ENCODE data around the gene ORAI3. TPM values are rescaled to one million over a fixed set of nuclear protein-coding genes. Genes with fewer than 3 reads are reported as not detected.

Gene ORAI3
- total and polyA plus RNA-seq, 2 of the 13 experiments (the other 11 are each of a cell fraction or from before 2014, with no cell fraction given), result 11.4 to 32.0 TPM

- no peak for TF ChIP-seq ZNF496 (CRISPR knock-in tag; IDR thresholded peaks at IDR 0.05; ENCODE audit: insufficient replicate concordance)
- TF ChIP-seq ZNF691 (CRISPR knock-in tag; IDR thresholded peaks at IDR 0.05; ENCODE audit: borderline replicate concordance, low read depth), result peak; percentile 96
- TF ChIP-seq, protein P1, sequence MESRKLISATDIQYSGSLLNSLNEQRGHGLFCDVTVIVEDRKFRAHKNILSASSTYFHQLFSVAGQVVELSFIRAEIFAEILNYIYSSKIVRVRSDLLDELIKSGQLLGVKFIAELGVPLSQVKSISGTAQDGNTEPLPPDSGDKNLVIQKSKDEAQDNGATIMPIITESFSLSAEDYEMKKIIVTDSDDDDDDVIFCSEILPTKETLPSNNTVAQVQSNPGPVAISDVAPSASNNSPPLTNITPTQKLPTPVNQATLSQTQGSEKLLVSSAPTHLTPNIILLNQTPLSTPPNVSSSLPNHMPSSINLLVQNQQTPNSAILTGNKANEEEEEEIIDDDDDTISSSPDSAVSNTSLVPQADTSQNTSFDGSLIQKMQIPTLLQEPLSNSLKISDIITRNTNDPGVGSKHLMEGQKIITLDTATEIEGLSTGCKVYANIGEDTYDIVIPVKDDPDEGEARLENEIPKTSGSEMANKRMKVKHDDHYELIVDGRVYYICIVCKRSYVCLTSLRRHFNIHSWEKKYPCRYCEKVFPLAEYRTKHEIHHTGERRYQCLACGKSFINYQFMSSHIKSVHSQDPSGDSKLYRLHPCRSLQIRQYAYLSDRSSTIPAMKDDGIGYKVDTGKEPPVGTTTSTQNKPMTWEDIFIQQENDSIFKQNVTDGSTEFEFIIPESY (CRISPR knock-in tag; IDR thresholded peaks at IDR 0.05), result 0 out of 2 replicates have a peak, but pooled peaks have one; percentile 37
- no peak for TF ChIP-seq SRSF1 (optimal IDR thresholded peaks at IDR 0.05; ENCODE audit: low read depth, low read length)
- TF ChIP-seq MTA3 (CRISPR knock-in tag; IDR thresholded peaks at IDR 0.05), result no peak
- TF ChIP-seq TARDBP (CRISPR knock-in tag; IDR thresholded peaks at IDR 0.05), result peak; percentile 90
- peak; percentile 94 for TF ChIP-seq PHF21A (CRISPR knock-in tag; IDR thresholded peaks at IDR 0.05)
- TF ChIP-seq ZNF569 (CRISPR knock-in tag; IDR thresholded peaks at IDR 0.05; ENCODE audit: borderline replicate concordance), result peak; percentile 83; the same call in 1 of the 2 replicates
- TF ChIP-seq MTA1 (CRISPR knock-in tag; IDR thresholded peaks at IDR 0.05; ENCODE audit: borderline replicate concordance), result peak; percentile 90
- 0 out of 2 replicates have a peak, but pooled peaks have one; percentile 37 for TF ChIP-seq ZNF362 (CRISPR knock-in tag; IDR thresholded peaks at IDR 0.05; ENCODE audit: borderline replicate concordance)
- TF ChIP-seq HDAC1 (CRISPR knock-in tag; IDR thresholded peaks at IDR 0.05), result peak; percentile 95
- TF ChIP-seq, protein P2, sequence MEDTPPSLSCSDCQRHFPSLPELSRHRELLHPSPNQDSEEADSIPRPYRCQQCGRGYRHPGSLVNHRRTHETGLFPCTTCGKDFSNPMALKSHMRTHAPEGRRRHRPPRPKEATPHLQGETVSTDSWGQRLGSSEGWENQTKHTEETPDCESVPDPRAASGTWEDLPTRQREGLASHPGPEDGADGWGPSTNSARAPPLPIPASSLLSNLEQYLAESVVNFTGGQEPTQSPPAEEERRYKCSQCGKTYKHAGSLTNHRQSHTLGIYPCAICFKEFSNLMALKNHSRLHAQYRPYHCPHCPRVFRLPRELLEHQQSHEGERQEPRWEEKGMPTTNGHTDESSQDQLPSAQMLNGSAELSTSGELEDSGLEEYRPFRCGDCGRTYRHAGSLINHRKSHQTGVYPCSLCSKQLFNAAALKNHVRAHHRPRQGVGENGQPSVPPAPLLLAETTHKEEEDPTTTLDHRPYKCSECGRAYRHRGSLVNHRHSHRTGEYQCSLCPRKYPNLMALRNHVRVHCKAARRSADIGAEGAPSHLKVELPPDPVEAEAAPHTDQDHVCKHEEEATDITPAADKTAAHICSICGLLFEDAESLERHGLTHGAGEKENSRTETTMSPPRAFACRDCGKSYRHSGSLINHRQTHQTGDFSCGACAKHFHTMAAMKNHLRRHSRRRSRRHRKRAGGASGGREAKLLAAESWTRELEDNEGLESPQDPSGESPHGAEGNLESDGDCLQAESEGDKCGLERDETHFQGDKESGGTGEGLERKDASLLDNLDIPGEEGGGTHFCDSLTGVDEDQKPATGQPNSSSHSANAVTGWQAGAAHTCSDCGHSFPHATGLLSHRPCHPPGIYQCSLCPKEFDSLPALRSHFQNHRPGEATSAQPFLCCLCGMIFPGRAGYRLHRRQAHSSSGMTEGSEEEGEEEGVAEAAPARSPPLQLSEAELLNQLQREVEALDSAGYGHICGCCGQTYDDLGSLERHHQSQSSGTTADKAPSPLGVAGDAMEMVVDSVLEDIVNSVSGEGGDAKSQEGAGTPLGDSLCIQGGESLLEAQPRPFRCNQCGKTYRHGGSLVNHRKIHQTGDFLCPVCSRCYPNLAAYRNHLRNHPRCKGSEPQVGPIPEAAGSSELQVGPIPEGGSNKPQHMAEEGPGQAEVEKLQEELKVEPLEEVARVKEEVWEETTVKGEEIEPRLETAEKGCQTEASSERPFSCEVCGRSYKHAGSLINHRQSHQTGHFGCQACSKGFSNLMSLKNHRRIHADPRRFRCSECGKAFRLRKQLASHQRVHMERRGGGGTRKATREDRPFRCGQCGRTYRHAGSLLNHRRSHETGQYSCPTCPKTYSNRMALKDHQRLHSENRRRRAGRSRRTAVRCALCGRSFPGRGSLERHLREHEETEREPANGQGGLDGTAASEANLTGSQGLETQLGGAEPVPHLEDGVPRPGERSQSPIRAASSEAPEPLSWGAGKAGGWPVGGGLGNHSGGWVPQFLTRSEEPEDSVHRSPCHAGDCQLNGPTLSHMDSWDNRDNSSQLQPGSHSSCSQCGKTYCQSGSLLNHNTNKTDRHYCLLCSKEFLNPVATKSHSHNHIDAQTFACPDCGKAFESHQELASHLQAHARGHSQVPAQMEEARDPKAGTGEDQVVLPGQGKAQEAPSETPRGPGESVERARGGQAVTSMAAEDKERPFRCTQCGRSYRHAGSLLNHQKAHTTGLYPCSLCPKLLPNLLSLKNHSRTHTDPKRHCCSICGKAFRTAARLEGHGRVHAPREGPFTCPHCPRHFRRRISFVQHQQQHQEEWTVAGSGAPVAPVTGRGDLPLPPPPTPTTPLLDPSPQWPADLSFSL (CRISPR knock-in tag; IDR thresholded peaks at IDR 0.05), result no peak
- no peak for TF ChIP-seq CENPX (CRISPR knock-in tag; IDR thresholded peaks at IDR 0.05)
- TF ChIP-seq ZNF264 (CRISPR knock-in tag; IDR thresholded peaks at IDR 0.05), result 0 out of 2 replicates have a peak, but pooled peaks have one; percentile 63
- no peak for TF ChIP-seq ZNF672 (CRISPR knock-in tag; IDR thresholded peaks at IDR 0.05)
- peak; percentile 91; the same call in 1 of the 2 replicates for TF ChIP-seq TSC22D2 (CRISPR knock-in tag; IDR thresholded peaks at IDR 0.05; ENCODE audit: borderline replicate concordance)
These were observed 1.0 kb downstream of the ORAI3 start (continued) for GRCh38 chr16:30949650-30950515.
